ENCODE measurements around the gene ANXA9.
A peak's percentile ranks its signal among the peaks of the same experiment; 100 is the strongest.

ANXA9 gene

DNA sequence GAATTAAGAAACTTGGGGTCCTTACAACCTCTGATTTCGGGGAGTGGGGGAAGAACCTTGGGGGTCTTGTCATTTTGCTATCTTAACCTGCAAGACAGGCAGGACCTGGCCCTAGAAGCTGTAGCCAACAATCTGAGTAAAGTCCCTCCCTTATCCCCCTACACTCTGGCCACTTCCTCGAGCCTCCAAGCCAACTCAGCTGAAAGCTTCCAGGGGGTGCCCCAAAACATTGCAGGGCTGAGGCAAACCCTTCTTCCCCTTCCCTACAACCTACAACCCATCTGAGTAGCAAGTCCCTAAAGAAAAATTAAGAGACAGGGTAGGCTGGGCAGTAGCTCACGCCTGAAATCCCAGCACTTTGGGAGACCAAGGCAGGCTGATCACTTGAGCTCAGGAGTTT is 12.5 kb upstream of the ANXA9 start:
- no peak for DNase-seq (ENCODE audit: low read depth)
- no peak overlapping the region for H3K4me3 ChIP-seq (ENCODE audit: low read length)
- TF ChIP-seq, protein P1, sequence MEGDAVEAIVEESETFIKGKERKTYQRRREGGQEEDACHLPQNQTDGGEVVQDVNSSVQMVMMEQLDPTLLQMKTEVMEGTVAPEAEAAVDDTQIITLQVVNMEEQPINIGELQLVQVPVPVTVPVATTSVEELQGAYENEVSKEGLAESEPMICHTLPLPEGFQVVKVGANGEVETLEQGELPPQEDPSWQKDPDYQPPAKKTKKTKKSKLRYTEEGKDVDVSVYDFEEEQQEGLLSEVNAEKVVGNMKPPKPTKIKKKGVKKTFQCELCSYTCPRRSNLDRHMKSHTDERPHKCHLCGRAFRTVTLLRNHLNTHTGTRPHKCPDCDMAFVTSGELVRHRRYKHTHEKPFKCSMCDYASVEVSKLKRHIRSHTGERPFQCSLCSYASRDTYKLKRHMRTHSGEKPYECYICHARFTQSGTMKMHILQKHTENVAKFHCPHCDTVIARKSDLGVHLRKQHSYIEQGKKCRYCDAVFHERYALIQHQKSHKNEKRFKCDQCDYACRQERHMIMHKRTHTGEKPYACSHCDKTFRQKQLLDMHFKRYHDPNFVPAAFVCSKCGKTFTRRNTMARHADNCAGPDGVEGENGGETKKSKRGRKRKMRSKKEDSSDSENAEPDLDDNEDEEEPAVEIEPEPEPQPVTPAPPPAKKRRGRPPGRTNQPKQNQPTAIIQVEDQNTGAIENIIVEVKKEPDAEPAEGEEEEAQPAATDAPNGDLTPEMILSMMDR (conservative IDR thresholded peaks at IDR 0.05; ENCODE audit: low read length) = no peak

DNA sequence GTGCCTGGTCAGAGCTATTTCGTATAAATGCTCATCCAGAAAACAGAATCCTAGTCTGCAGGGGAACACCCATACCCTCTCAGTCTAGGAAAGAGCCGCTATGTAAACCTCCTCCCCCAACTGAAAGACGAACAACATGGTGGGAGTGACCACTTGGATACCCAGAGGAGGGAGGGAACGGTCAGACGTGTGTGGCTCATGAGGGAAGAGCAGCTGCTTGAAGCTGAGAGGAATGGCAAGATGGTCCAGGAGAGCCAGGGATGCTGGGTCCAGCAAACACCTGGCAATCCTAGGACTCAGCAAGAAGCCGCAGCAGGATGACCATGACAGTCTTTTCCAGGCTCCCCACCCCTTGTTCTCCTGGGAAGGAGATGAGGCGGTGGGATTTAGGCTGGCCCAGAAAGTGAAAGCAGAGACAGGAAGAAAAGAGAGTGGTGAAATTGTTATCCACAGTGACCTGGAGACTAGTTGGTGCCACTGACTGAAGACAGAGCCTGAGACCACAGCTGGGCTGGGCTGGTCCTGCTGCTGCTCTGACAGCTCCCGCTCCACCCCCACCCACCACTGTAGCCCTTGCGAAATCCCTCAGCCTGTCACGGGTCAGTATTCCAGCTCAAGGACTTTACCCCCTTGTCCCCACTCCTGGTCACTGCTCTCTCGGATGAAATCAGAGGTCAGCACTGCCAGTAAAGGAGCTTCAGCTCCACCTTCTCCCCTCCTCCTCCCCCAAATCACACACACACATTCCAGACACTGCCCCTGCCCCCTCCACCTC is 11.1 kb upstream of the ANXA9 start:
- DNase-seq (ENCODE audit: low read depth) = peak; percentile 63
- peak overlapping the region; percentile 29 for H3K4me3 ChIP-seq (ENCODE audit: low read length)
- TF ChIP-seq, protein P1 (conservative IDR thresholded peaks at IDR 0.05; ENCODE audit: low read length) = no peak

- peak overlapping the region; percentile 86 for H3K4me3 ChIP-seq (ENCODE audit: low read length)
- TF ChIP-seq, protein P1 (conservative IDR thresholded peaks at IDR 0.05; ENCODE audit: low read length) = peak; percentile 3
- DNase-seq (ENCODE audit: low read depth) = no peak
Observed at GRCh38 chr1:150971583-150972416, 10.3 kb upstream of the ANXA9 start.

DNA sequence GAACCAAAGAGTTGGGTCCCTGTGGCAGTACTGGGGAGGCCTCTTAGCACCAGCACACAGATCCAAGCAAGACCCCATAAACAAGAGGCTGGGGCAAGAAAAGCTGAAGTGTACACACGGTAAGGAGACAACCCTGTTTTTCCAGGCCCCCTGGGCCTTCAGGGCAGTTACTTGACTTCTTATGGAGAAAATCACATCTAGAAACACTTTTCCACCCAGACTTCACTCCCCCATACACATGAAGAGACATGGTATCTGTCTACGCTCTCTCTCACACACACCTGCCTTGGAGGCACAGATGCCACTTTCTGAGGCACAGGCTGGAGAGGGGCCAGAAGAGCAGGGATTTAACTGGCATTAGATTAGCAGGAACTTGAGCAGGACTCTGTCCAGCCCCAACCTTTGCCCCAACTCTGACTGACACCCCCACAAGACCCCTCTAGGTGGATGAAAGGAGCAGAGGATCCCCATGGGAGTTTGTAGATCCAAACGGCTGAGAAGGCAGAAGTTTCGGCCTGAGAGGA is 9.6 kb upstream of the ANXA9 start:
- DNase-seq (ENCODE audit: low read depth) = no peak
- peak overlapping the region; percentile 86 for H3K4me3 ChIP-seq (ENCODE audit: low read length)
- TF ChIP-seq, protein P1 (conservative IDR thresholded peaks at IDR 0.05; ENCODE audit: low read length) = no peak

GRCh38 chr1:150973258-150973835 is 8.7 kb upstream of the ANXA9 start:
- peak overlapping the region; percentile 86 for H3K4me3 ChIP-seq (ENCODE audit: low read length)
- TF ChIP-seq, protein P1 (conservative IDR thresholded peaks at IDR 0.05; ENCODE audit: low read length) = no peak
- no peak for DNase-seq (ENCODE audit: low read depth)

DNA sequence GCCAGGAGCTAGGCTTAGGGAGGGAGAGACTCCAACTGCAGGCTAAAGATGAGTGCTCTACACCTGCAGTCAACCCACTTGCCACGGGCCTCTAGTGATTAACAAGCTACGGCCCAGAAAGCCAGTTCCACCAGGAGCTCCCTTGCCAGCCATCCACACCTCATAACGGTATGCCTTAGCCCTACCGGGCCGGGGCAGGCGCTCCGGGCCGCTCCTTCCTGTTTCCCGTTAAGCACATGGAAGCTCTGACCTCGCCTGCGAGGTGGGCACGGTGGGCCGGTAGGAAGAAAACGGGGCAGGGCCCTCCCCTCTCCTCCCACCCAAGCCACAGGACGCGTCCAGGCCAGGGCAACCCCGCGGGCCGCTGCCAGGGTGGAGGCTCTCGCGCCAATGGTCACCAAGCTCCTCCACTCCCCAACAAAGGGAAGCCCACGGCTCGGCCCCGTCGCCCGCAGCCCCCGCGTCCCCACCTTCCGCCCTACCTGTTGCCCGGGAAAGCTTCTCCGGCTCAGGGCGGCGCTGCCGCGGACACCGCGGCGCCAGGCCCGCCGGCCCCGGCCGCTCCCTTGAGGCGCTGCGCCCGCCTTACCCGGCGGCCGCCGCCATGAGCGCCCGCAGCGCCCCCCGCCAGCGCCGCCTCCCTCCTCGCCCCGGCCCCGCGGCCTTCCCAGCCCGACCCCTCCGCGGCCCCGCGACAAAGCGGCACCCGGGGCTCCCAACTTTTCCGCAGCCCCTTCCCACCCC is 8.1 kb upstream of the ANXA9 start:
- peak; percentile 15 for DNase-seq (ENCODE audit: low read depth)
- TF ChIP-seq, protein P1 (conservative IDR thresholded peaks at IDR 0.05; ENCODE audit: low read length) = no peak
- H3K4me3 ChIP-seq (ENCODE audit: low read length) = peak overlapping the region; percentile 86
